Stimulated activated naive CD4-positive, alpha-beta T cell (primary cell): ENCODE data around the gene ADH5.
"Not testable (repeated sequence)": the region's sequence is repeated elsewhere in the genome, so short reads cannot be mapped to it uniquely, and the experiment has no call there.

ENCODE experiments used
- DNase-seq, 6 experiments: peaks; one replicate each; lab custom pipeline; 2025; lab: John Stamatoyannopoulos, UW

ADH5 gene

DNA sequence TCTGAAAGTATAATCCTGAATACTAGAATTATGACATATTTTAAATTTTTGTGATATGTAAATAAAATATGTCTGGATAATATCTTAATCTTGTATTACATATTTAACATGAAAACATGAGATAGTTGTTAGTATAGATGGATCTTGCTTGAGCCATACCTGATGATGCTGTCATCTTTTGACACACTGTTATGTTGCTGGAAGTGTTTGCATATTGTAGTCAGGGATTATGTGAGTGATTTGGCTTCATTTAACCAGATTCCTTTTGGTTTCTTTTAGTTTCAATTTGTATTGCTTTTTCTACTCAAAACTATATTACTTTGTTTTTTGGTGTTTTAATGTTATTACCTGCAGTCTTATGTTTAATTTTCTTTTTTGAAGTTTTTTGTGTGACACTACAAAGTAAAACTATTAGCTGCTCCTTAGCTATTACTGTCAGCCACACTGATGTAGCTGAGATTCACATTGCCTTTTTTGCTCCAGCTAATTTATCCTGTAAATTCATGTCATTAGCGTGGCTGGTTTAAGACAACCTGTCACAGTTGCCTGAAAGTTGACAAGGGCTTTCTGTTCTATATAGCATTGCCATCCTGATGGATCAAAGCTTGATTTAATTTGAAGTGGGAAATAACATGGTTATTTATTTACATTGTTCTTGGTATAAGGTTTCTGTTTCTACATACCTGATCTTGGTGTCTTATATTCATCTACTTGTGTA lies 59.4 kb downstream of the ADH5 start:
- DNase-seq: no peak

DNA sequence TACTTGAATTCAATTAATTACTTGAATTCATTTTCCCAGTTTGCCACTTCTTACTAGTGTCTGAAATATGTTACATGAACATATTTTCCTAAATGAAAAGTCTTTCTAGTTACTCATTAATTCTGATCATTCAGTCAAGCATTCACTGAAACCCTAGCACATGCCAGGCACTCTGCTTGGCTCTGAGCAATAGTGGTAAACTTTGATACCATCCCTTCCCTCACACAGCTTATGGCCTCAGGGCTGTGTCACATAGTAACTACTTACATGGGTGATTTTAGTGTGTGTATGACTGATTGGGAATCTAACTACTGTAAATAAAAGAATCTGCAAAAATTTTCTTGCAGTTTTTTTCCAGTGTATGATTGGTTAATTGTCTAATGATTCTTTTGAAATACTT lies 60.4 kb downstream of the ADH5 start:
- DNase-seq: no peak

DNA sequence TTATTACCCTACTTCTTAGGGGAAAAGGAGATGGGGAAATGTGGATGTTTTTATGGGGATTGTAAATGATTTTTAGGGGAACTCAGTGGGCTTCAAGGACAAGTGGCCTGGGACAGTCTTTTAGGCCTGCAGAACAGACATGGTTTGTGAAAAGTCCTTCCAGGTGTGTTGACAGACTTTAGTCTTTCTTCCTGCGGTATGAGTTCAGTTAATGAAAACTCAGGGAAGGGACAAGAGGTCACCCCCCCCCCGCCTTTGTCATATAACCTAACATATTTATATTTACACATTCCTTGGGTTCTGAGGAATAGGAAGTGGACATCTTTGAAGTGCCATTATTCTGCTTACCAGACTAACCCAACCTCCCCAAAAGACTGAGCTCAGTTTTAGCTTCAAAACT lies 61.3 kb downstream of the ADH5 start:
- no peak for DNase-seq

DNA sequence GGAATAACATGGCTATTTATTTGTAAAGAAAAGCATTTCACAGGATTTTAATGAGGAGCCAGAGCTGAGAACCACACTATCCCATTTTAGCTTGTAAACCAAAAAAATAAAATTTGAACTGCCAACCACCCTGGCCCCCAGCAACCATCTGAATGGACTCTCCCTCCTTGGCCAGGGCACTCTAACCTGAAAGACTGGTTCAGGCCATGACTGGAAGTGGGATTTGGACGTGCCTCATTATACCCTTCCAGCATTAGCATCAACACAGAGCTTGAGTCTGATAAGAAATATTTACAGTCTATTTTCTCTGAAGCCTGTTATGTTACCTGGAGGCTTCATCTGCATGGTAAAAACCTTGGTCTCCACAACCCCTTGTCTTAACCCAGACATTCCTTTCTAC lies 63.1 kb downstream of the ADH5 start:
- DNase-seq: no peak

DNA sequence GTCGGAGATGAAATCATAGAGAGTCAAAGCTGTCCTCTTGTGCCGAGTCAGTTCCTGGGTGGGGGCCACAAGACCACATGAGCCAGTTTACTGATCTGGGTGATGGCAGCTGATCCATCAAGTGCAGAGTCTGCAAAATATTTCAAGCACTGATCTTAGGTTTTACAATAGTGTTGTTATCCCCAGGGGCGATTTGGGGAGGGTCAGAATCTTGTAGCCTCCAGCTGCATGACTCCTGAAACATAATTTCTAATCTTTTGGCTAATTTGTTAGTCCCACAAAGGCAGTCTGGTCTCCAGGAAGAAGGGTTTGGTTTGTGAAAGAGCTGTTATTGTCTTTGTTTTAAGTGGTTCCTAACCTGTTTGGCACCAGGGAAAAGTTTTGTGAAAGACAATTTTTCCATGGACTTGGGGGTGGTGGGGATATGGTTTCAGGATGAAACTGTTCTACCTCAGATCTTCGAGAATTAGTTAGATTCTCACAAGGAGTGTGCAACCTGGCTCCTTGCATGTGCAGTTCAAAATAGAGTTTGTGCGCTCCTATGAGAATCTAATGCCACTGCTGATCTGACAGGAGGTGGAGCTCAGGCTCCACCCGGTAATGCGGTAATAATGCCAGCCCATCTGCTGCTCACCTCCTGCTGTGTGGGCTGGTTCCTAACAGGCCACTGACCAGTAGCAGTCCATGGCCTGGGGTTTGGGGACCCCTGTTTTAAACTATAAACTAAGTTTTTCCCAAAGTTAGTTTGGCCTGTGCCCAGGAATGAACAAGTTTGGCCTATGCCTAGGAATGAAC lies 63.9 kb downstream of the ADH5 start:
- DNase-seq: no peak

DNA sequence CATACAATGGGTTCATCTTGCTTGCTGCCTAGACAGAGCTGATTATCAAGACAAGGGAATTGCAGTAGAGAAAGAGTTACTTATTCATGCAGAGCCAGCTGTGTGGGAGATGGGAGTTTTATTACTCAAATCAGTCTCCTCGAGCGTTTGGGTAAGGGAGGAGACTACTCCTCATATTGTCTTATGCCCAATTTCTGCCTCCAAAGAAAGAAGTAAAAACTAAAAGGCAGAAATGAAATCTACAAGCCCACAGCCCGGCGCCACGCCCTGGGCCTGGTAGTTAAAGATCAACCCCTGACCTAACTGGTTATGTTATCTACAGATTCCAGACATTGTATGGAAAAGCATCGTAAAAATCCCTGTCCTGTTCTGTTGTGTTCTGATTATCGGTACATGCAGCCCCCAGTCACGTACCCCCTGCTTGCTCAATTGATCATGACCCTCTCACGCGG lies 64.8 kb downstream of the ADH5 start:
- DNase-seq: not testable (repeated sequence)

DNA sequence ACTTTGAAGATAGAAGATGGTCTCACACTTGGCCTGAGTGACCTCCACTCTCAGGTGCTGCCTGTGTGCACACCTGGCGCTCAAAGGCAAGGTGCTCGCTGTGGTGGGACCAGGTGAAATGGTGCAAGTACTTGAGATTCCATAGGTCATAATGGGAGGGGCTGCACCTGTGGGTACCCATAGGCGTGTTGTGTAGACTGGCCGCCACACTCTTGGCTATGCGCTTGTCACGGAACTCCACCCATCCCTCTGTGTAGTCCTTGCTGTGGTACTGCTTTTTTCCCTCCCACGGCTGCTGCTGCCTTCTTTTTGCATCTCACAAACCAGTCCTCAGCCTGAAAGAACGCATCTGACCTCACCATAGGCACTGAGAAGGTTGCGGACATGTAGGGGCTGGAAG lies 66.0 kb downstream of the ADH5 start:
- no peak for DNase-seq

DNA sequence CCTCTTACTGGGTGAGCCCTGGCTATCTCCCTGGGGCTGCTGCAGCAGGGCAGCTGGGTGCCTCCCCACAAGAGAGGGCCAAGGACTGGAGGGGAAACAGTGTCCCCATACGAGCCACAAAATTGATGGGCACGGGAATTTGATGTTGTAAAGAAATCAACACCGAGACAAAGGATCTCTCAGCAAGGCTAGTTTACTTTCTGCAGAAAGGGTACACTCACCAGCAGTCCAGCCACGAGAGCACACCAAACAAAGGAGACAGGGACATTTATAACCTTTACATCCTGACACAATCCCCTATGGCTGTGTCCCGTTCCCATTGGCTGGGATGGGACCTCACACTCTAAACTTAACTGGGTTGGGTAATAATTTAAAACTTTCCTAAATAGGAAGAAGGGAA lies 67.2 kb downstream of the ADH5 start:
- DNase-seq: no peak
